GM21447 (cell line): ENCODE results near the gene DUSP7.

Source experiments
- ATAC-seq: cut with Tn5 transposase; IDR thresholded peaks from one replicate; pipeline ENCODE4 v1.9.1; 2021; ENCODE audit not compliant: unreplicated experiment

DUSP7 gene

GRCh38 chr3:52029535-52029934 is 26.8 kb downstream of the DUSP7 start:
- ATAC-seq: no peak

- no peak for ATAC-seq
Observed at GRCh38 chr3:52029053-52029452, 27.3 kb downstream of the DUSP7 start.

- ATAC-seq: no peak
Observed at GRCh38 chr3:52028572-52028971, 27.8 kb downstream of the DUSP7 start.

- ATAC-seq: no peak
Observed at GRCh38 chr3:52026041-52026440, 30.3 kb downstream of the DUSP7 start.

GRCh38 chr3:52025453-52025852 is 30.9 kb downstream of the DUSP7 start:
- no peak for ATAC-seq

GRCh38 chr3:52024765-52025452 is 31.5 kb downstream of the DUSP7 start:
- no peak for ATAC-seq

- ATAC-seq: peak; percentile 73
Observed at GRCh38 chr3:52023860-52024764, 32.3 kb downstream of the DUSP7 start.

- no peak for ATAC-seq
Observed at GRCh38 chr3:52023101-52023770, 33.1 kb downstream of the DUSP7 start.

- no peak for ATAC-seq
Observed at GRCh38 chr3:52022323-52023100, 33.9 kb downstream of the DUSP7 start.

GRCh38 chr3:52021489-52022268 is 34.7 kb downstream of the DUSP7 start:
- ATAC-seq: no peak

GRCh38 chr3:52020796-52021195 is 35.6 kb downstream of the DUSP7 start:
- ATAC-seq: no peak

- no peak for ATAC-seq
Observed at GRCh38 chr3:52019352-52020080, 36.9 kb downstream of the DUSP7 start.

GRCh38 chr3:52018319-52019000 is 37.9 kb downstream of the DUSP7 start:
- no peak for ATAC-seq

GRCh38 chr3:52017586-52017985 is 38.8 kb downstream of the DUSP7 start:
- ATAC-seq: no peak

- no peak for ATAC-seq
Observed at GRCh38 chr3:52015438-52016228, 40.7 kb downstream of the DUSP7 start.

GRCh38 chr3:52014613-52015012 is 41.8 kb downstream of the DUSP7 start:
- ATAC-seq: no peak

GRCh38 chr3:52013802-52014598 is 42.4 kb downstream of the DUSP7 start:
- no peak for ATAC-seq
